ENCODE results near the gene RFFL.
A peak's percentile ranks its signal among the peaks of the same experiment; 100 is the strongest.
"Not testable (repeated sequence)": the region's sequence is repeated elsewhere in the genome, so short reads cannot be mapped to it uniquely, and the experiment has no call there.

RFFL gene

GRCh38 chr17:35048685-35049379, 14.7 kb downstream of the RFFL start:
- DNase-seq (ENCODE audit: low spot score): no peak

DNA sequence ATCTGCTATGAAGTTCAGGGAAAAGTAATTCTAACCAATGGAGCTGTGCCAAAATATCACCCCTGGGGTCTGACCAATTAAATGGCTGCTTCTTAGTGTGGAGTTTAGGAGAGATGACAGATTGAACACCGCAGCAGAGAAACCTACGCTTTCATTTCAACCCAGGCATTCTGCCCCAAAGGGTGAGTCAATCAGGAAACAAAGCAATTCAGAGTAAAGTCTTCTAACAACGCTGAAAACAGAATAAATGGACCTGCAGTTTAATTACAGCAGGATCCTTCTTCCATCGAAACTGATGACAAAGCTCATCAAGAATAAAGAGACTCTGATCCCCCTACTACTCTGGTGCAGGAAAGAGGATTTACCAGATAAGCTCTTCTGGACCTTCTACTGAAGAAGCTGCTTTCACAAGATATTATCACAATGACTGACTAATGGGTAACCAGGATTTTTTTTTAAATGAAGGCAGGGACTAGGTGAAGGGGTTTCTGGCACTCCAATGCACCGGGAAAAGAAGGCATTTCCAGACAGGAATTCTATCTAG, 16.7 kb downstream of the RFFL start:
- peak; percentile 62 for DNase-seq (ENCODE audit: low spot score)

DNA sequence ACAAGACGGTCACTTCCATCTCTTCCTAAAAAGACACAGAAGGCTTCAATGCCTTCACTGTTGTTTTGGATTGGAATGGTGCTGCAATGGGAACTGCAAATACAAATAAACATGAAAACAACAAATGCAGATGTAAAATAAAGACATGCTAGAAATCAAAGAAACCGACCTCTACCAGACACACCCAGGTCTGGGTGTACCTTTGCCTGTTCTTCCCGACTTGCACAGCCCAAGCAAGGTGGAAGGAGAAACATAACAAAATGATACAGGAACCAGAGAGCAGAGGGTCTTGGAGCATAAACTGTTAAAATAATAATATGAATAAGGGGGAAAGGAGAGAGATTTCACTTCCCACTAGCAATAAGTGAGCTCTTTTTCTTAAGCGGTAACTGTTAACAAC, 17.3 kb downstream of the RFFL start:
- no peak for DNase-seq (ENCODE audit: low spot score)

DNA sequence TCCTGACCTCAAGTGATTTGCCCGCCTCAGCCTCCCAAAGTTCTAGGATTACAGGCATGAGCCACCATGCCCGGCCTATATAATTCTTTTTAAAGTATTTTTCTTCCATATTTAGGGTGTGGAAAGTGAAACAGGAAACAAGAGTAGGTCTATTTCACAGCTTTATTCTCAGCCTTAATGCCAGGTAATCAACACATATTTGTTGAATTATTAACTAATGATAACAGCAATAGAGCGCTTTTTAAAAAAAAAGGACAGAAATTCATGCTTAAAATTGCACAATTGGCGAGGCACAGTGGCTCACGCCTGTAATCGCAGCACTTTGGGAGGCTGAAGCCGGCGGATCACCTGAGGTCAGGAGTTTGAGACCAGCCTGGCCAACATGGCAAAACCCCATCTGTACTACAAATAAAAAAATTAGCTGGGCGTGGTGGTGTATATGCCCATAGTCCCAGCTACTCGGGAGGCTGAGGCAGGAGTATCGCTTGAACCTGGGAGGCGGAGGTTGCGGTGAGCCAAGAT, 18.0 kb downstream of the RFFL start:
- not testable (repeated sequence) for DNase-seq (ENCODE audit: low spot score)

DNA sequence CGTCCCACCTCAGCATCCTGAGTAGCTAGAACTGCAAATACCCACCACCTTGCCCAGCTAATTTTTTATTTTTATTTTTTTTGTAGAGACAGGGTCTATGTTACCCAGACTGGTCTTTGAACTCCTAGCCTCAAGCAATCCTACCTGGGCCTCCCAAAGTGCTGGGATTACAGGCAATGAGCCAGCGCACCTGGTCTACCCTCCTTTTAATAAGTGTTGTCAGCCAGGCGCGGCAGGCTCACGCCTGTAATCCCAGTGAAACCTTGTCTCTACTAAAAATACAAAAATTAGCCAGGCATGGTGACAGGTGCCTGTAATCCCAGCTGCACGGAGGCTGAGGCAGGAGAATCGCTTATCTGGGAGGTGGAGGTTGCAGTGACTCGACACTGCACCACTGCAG, 19.3 kb downstream of the RFFL start:
- no peak for DNase-seq (ENCODE audit: low spot score)

DNA sequence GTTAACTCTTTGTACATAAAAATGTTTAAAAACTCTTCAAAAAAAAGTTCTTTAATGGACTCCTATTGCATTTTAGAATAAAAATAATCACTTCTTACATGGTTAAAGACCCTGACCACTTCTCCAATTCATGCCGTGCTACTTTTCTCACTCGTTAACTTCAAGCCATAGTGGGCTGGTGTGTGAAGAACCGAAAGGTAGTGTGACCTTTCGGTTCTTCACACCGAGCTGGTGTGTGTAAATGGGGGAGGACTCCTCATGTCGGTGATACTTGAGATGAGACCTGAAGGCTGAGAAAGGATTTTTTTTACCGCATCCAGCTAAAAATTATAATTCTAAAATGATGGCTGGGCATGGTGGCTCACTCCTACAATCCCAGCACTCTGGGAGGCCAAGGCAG, 22.1 kb downstream of the RFFL start:
- no peak for DNase-seq (ENCODE audit: low spot score)

GRCh38 chr17:35038453-35038852, 25.1 kb downstream of the RFFL start:
- no peak for DNase-seq (ENCODE audit: low spot score)

DNA sequence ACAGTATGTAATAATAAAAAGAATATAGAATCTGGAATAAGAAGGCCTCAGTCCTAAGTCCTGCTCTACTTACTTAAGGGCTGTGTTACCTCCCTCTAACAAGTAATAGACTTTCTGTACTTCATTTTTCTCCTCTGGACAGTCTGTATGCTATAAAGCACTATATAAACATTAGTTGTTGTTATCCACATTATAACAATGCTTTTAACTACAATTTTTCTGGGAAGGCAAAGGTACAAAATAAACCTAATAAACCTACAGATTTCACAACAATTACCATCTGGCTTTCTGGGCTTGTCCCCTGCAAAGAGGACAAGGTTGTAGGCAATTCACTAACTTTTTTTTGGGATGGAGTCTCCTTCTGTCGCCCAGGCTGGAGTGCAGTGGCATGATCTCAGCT, 32.7 kb downstream of the RFFL start:
- DNase-seq (ENCODE audit: low spot score): no peak

DNA sequence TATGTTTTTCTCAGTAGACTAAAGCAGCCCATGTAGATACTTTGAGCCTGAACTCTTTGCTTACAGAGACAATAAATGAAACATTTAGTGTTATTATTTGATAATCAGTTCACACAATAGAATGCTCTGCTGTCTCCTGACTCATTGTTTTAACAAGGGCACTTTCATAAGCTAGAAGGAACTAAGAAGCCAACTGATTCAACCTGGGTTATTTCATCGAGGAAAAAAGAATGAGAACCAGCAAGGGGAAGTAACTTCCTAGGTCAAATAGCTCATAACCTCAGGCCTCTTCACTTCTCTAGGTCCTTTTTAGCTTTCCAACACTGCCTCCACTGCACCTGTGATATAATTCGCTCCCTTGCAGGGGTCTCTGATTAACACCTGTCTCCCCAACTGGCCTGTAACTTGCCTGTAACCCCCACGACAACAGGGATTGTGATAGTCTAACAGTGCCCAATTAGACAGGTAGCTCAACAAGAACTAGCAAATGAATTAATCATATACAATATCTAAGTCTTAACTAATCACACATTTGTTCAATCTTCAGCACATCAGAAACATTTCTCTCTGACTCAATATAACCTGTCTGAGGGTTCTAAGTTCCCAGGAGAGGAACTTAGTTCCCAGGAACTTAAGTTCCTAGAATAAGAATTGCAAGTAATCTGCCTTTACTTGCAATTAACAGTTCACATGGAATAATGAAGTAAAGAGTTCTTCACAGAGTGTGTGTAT, 34.8 kb downstream of the RFFL start:
- no peak for DNase-seq (ENCODE audit: low spot score)

DNA sequence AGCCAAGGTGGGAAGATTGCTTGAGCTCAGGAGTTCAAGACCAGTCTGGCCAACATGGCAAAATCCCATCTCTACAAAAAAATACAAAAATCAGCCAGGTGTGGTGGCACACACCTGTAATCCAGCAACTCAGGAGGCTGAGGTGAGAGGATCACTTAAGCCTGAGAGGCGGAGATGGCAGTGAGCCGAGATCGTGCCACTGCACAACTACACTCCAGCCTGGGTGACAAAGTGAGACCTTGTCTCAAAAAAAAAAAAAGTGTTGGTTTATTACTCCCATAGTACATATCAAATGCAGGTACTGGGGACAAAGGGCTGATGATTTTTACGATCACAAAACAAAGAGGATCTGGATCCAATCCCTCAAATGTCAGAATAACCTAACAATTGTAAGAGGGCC, 35.4 kb downstream of the RFFL start:
- DNase-seq (ENCODE audit: low spot score): not testable (repeated sequence)

DNA sequence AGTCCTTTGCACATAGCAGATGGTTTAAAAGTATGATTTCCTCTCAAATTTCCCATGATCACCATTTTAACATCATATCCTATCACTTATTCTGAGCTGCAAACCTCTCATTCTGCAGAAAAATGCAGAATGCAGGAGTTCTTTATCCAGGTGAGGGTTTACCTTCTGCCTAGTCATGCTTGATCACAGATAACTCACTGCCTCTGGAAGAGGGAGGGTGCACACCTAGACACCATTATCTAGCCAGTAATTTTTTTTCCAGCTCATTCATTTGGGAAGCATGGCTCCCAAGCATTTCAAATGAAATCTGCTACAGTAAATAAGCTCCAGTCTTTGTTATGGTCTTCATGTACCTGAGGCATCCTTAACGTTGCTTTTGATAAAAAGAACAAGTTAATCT, 38.0 kb downstream of the RFFL start:
- no peak for DNase-seq (ENCODE audit: low spot score)

DNA sequence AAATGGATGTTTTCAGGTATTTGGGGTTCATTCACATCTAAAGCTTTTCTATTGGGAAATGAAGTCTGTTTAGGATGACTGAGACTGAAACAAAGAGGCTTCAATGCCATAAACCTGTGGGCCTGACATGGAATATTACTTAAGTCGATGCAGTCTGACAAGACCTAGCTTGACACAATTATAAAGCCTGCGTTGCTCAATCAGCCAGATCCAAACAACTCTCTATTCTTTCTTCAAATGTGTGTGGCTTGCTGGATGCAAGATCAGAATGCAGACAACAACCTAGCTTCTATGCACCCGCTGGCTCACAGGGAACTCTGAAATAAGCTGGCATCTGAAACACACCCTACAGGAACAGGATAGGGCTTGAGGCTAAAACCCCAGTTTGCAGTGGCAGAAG, 40.0 kb downstream of the RFFL start:
- no peak for DNase-seq (ENCODE audit: low spot score)

- peak; percentile 55 for DNase-seq (ENCODE audit: low spot score)
Measured at GRCh38 chr17:35022536-35023063, 40.9 kb downstream of the RFFL start.

GRCh38 chr17:35021520-35022380, 41.8 kb downstream of the RFFL start:
- no peak for DNase-seq (ENCODE audit: low spot score)

DNA sequence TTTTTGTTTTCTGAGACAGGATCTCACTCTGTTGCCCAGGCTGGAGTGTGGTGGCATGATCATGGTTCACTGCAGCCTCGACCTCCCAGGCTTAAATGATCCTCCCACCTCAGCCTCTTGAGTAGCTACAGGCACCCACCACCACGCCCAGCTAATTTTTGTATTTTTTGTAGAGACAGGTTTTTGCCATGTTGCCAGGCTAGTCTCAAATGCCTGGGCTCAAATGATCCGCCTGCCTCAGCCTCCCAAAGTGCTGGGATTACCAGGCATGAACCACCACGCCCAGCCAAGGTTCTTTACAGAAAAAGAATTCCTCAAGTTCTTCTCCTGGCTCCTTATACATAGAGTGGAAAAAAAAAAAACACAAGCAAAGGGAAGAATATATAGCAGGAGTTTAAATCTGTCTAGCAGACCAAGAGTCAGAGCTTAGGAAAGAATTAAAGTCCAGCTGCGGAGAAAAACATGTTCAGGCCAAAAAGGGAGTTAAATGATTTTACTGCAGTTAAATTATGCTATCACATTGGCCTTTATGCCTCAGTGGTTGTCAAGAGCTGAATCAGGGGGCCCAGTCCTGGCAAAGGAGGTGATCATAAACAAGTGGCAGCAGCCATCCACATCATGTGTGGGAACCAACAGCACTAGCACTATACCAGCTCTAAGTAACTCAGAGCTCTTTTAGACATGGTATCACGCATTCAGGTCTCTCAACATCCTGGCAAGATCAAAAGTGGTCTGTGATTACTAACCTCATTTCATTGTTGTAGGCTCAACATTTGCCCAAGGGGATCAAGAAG, 43.9 kb downstream of the RFFL start:
- DNase-seq (ENCODE audit: low spot score): no peak

- DNase-seq (ENCODE audit: low spot score): no peak
Measured at GRCh38 chr17:35018814-35019213, 44.7 kb downstream of the RFFL start.

DNA sequence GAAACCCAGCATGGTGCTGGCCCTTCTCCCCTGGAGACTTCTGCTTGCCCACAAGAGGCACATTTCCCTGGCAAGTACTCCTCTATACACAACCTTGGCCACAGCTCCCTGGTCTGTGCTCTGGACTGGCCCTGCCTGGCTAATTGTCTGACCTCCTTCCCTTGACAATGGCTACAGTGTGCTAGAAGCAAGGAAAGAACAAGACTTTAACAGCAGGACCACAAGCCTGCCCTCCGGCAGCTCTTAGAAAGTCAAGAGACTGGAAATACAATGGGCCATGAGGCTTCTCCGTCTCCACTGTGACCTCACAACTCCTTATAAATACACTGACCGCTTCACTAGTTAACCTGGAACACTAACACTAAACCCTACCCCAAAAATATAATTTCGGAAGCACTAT, 46.5 kb downstream of the RFFL start:
- DNase-seq (ENCODE audit: low spot score): no peak

- DNase-seq (ENCODE audit: low spot score): no peak
Measured at GRCh38 chr17:35016369-35016768, 47.1 kb downstream of the RFFL start.

DNA sequence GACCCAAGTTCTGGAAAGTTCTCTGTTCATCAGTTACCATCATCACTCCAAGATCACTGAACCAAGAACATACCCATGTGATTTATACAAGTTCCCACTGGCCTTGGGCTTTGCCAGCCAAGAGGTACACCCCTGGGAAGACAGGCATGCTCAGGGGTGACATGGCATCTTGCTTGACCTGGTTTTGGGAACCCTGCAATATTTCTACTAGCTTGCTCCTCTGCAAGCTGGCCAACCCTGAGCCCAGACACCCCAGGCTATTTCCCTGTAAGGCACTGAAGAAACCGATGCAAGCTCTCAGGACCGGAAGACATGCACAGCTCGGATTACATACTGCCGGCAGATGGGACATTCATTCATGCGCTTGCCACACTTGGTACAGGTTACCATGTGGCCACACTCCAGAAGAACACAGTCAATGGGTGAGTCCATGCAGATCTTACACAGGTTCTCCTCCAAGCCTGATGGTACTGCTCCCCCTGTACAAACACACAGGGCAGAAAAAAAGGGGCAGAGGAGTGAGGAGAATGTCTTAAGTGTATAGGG, 51.8 kb downstream of the RFFL start:
- no peak for DNase-seq (ENCODE audit: low spot score)

GRCh38 chr17:35010093-35010492, 53.4 kb downstream of the RFFL start:
- no peak for DNase-seq (ENCODE audit: low spot score)

GRCh38 chr17:35006961-35007360, 56.5 kb downstream of the RFFL start:
- no peak for DNase-seq (ENCODE audit: low spot score)
